Measurements from ENCODE around the gene FAM114A2.

The FAM114A2 gene

DNA sequence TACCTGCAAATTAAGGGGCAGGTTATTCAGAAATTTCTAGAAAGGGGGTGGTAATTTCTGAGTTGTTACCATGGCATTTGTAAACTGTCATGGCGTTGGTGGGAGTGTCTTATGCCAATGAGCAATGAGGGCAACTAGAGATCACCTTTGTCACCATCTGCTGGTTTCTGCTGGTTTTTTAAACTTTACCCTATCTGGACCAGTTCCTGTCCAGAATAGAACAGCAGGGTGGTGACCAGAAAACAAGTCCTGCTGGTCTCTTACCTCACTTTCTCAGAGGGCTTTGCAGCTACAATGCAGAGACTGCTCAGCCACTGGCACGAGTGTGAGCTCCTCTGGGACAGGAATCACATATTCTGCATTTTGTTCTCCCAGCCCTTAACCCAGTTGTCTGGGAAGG lies 51.4 kb downstream of the FAM114A2 start:
- Histone ChIP-seq H3K4me3 (ENCODE audit: low read depth, low read length, poor library complexity, severe bottlenecking) (no peak overlapping the region), H3K4me1 (ENCODE audit: insufficient read depth, low read length, severe bottlenecking) (no peaks in the 10 kb centered on the region), H2AFZ (ENCODE audit: low read length) (no peak overlapping the region), H3F3A (ENCODE audit: insufficient read depth, low read length) (no peaks in the 10 kb centered on the region), H3K27me3 (ENCODE audit: insufficient read depth, low read length) (no peaks in the 10 kb centered on the region), H3K9me2 (ENCODE audit: low read depth, low read length) (no peaks in the 10 kb centered on the region), H3K9me3 (ENCODE audit: low read length) (no peaks in the 10 kb centered on the region), H3K36me3 (ENCODE audit: insufficient read depth, low read length) (no peaks in the 10 kb centered on the region), H3K4me2 (ENCODE audit: low read length) (no peak overlapping the region), H4K20me1 (ENCODE audit: insufficient read depth, low read length) (no peaks in the 10 kb centered on the region), H3K9ac (ENCODE audit: low read length) (no peak overlapping the region), H3K27ac (ENCODE audit: low read depth, low read length, poor library complexity, severe bottlenecking) (no peak overlapping the region), H3K79me2 (ENCODE audit: insufficient read depth, low read length) (no peaks in the 10 kb centered on the region)
- TF ChIP-seq EZH2 (IDR thresholded peaks at IDR 0.05; ENCODE audit: borderline replicate concordance, low read length) (no peak), CTCF (IDR thresholded peaks at IDR 0.05; ENCODE audit: low read length) (no peak)

GRCh38 chr5:153985498-153985897 lies 53.2 kb downstream of the FAM114A2 start:
- no peak overlapping the region for H3K4me2 ChIP-seq (ENCODE audit: low read length)
- H3K9me2 ChIP-seq (ENCODE audit: low read depth, low read length), result no peaks in the 10 kb centered on the region
- H3K36me3 ChIP-seq (ENCODE audit: insufficient read depth, low read length), result no peaks in the 10 kb centered on the region
- H3K27me3 ChIP-seq (ENCODE audit: insufficient read depth, low read length), result no peaks in the 10 kb centered on the region
- H2AFZ ChIP-seq (ENCODE audit: low read length), result no peak overlapping the region
- no peak overlapping the region for H3K9ac ChIP-seq (ENCODE audit: low read length)
- TF ChIP-seq EZH2 (IDR thresholded peaks at IDR 0.05; ENCODE audit: borderline replicate concordance, low read length) (no peak), CTCF (IDR thresholded peaks at IDR 0.05; ENCODE audit: low read length) (no peak)
- H4K20me1 ChIP-seq (ENCODE audit: insufficient read depth, low read length), result no peaks in the 10 kb centered on the region
- no peaks in the 10 kb centered on the region for H3K79me2 ChIP-seq (ENCODE audit: insufficient read depth, low read length)
- H3K27ac ChIP-seq (ENCODE audit: low read depth, low read length, poor library complexity, severe bottlenecking), result no peak overlapping the region
- H3F3A ChIP-seq (ENCODE audit: insufficient read depth, low read length), result no peaks in the 10 kb centered on the region
- H3K4me3 ChIP-seq (ENCODE audit: low read depth, low read length, poor library complexity, severe bottlenecking), result no peak overlapping the region
- no peaks in the 10 kb centered on the region for H3K9me3 ChIP-seq (ENCODE audit: low read length)
- no peaks in the 10 kb centered on the region for H3K4me1 ChIP-seq (ENCODE audit: insufficient read depth, low read length, severe bottlenecking)

- no peak overlapping the region for H3K4me2 ChIP-seq (ENCODE audit: low read length)
- no peak overlapping the region for H3K27ac ChIP-seq (ENCODE audit: low read depth, low read length, poor library complexity, severe bottlenecking)
- H3K9ac ChIP-seq (ENCODE audit: low read length), result no peak overlapping the region
- TF ChIP-seq CTCF (IDR thresholded peaks at IDR 0.05; ENCODE audit: low read length) (no peak), EZH2 (IDR thresholded peaks at IDR 0.05; ENCODE audit: borderline replicate concordance, low read length) (no peak)
- H3K36me3 ChIP-seq (ENCODE audit: insufficient read depth, low read length), result no peaks in the 10 kb centered on the region
- no peaks in the 10 kb centered on the region for H4K20me1 ChIP-seq (ENCODE audit: insufficient read depth, low read length)
- H2AFZ ChIP-seq (ENCODE audit: low read length), result no peak overlapping the region
- no peak overlapping the region for H3K4me3 ChIP-seq (ENCODE audit: low read depth, low read length, poor library complexity, severe bottlenecking)
- H3K9me3 ChIP-seq (ENCODE audit: low read length), result no peaks in the 10 kb centered on the region
- no peaks in the 10 kb centered on the region for H3K4me1 ChIP-seq (ENCODE audit: insufficient read depth, low read length, severe bottlenecking)
- H3F3A ChIP-seq (ENCODE audit: insufficient read depth, low read length), result no peaks in the 10 kb centered on the region
- no peaks in the 10 kb centered on the region for H3K79me2 ChIP-seq (ENCODE audit: insufficient read depth, low read length)
- no peaks in the 10 kb centered on the region for H3K27me3 ChIP-seq (ENCODE audit: insufficient read depth, low read length)
- no peaks in the 10 kb centered on the region for H3K9me2 ChIP-seq (ENCODE audit: low read depth, low read length)
These were observed 54.8 kb downstream of the FAM114A2 start for GRCh38 chr5:153983885-153984284.

Measured in OCI-LY1 (cell line).